NCI-H526 treated with DMSO at 0.1 percent for 48 hours (cell line): ENCODE measurements around the gene P2RY1.
"Not testable (repeated sequence)": the region's sequence is repeated elsewhere in the genome, so short reads cannot be mapped to it uniquely, and the experiment has no call there.

Experiments
- DNase-seq: peaks from one replicate; lab custom pipeline; 2025; lab: John Stamatoyannopoulos, UW

Gene P2RY1

DNA sequence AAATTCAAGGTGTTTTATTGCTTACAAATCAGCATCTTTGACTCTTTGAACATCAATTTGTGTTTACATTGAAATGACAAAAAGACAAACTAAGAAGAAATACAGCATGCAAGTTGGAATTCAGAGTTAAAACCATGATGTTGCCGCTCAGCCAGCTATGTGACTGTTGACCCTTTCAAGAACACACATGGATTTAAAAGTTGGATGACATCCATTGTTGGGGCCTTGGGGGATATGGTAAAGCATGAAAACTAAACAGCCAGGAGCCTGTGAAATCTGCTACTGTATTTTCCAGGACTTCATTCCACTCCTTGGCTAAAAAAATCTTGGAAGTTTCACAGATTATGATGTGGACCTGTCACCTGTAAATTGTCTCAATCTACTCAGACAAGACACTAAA lies 4.6 kb downstream of the P2RY1 start:
- no peak for DNase-seq

DNA sequence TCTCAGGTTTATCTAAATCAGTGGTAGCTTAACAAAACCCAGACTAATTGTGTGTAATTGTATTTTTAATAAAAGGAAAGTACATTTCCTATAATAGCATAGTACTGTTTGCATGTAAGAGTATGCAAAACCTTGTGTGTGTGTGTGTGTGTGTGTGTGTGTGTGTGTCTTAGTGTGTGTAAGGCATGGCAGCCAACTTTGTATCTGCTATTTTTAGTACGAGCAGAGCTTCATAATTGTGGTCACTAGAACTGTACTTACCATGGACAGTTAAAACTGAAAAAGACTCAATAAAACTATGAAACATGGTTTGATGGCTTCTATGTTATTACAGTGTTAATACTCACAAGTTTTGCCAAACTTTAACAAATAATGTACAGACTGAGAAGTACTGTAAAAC lies 6.2 kb downstream of the P2RY1 start:
- no peak for DNase-seq

DNA sequence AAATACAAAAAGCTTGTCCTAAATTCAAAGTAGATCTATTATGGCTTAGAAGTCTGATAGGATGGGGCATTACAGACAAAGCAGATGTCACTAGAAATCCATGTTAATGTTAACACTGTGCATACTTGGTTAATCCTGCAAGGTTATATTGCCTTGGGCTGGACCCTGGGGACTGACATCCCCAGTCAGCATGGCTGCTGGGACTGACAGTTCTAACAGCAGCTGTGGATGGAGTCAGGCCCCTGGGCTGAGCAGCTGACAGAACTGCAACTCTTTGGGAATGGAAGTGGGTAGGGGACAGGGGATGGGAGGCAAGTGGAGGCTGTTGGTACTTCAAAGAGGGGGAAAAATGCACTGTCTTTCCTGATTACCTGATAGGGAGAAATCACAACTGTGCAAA lies 7.5 kb downstream of the P2RY1 start:
- DNase-seq: no peak

DNA sequence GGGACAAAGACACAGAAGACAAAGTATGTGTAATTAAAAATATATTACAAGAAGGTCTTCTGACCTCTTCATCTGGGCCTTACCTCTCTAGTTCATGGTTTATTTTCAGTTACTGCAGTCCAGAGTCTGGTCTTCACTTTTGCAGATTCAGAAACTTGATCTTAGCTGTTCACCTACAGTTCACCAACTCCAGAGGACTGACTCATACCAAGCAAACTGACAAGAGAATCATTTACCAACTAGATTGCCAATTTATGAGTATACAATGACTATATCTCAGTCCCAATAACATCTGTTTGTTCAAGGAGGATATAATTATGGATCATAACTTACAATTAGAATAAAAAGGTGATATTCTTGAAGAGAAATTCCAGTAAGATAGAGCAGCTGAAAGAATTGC lies 9.0 kb downstream of the P2RY1 start:
- DNase-seq: no peak

DNA sequence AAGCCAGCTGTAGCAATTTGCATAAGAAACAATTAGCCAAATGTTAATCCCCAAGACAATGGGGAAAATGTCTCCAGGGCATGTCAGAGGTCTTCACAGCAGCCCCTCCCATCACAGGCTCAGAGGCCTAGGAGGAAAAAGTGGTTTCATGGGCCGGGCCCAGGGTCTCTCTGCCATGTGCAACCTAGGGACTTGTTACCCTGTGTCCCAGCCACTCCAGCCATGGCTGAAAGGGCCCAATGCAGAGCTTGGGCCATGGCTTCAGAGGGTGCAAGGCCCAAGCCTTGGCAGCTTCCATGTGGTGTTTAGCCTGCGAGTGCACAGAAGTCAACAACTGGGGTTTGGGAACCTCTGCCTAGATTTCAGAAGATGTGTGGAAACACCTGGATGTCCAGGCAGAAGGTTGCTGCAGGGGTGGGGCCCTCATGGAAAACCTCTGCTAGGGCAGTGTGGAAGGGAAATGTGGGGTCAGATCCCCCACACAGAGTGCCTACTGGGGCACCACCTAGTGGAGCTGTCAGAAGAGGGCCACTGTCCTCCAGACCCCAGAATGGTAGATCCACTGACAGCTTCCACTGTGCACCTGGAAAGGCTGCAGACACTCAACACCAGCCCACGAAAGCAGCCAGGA lies 11.8 kb downstream of the P2RY1 start:
- DNase-seq: not testable (repeated sequence)

DNA sequence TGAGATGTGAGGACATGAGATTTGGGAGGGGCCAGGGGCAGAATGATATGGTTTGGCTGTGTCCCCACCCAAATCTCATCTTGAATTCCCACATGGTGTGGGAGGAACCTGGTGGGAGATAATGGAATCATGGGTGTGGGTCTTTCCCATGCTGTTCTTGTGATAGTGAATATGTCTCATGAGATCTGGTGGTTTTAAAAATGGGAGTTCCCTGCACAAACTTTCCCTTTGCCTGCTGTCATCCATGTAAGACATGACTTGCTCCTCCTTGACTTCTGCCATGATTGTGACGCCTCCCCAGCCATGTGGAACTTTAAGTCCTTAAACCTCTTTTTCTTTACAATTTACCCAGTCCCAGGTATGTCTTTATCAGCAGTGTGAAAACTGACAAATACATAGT lies 12.7 kb downstream of the P2RY1 start:
- DNase-seq: not testable (repeated sequence)

DNA sequence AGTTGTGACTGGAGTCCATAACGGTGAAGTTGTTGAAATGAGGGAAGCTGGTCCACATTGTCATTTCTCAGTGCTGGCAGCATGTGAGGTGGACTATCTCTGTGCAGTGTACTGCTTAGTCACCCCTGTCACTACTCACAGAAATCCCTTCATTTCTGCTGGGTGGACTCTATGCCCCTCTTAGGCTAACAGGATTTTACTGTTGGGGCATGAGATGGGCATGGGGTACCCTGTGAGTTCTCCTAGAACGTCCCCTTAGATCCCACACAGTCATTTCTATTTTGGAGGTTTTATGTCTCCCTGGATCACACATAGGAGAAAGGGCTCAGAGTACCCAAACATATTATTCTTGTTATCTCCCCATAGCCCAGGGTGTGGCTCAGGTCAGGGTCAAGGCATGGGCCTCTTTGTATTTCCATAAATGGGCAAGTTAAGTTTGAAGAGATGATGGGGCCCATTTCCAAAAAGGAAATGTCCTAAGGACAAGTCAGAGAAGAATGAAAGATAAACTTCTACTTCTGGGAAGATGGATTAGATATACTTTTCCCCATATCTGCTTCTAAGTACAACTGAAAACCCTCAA lies 15.2 kb downstream of the P2RY1 start:
- DNase-seq: no peak

DNA sequence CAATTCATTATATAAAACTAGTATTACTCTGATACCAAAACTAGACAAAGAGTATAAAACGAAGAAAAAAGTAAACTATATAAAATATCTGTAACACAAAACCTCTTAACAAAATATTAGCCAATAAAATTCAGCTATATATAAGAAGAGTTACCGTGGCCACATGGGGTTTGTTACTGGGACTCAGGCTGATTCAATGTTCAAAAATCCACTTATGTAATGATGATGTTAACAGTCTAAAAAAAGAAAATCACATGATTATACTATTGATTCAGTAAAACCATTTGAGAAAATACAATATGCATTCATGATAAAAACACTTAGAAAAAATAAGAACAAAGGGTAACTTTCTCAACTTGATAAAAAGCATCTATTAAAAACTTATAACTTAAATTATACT lies 18.3 kb downstream of the P2RY1 start:
- no peak for DNase-seq

DNA sequence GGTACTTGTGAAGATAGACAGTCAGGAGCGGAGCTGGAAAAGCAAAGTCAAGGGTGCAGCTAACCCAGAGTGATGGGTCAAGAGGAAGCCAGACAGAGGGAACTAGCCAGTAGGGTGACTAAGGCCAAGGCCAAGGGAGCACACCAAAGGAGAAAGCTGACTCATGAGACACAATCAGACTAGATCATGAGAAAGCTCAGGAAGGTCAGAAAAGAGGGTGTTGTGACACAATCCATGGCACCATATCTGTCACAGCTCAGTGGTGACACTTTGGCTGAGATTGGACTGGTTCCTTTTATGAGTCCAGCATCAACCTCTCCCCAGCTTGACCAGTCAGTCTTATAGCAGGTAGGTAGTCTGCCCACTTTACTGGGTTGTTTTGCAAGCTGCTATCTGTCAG lies 22.2 kb downstream of the P2RY1 start:
- no peak for DNase-seq

DNA sequence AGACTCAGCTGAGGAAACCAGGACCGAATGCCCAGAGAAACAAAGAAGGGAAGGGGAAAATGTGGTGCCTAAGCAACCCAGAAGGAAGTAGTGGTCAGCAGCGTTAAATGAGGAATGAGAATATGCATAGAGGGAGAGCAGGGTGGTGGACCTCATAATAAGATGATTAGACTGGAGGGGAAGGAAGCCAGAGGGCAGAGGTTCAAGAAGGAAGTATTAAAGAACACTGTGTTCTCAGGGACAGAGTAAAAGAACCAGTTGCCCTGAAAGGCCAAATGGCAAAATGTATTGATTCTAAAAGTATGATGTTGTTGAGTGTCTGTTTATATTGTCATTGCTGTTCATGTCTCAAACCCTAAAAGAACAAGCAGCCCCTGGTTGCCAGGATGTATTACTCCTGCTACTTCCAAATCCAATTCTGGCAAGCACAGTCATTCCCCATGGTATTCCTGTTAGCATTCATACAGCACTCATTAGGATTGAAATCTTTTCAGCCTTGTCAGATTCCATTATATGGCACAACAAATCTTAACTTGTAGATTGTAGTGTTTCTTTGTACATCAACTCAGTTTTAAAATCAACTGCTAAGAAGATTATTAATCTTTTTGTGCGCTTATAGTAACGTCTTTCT lies 23.4 kb downstream of the P2RY1 start:
- no peak for DNase-seq

DNA sequence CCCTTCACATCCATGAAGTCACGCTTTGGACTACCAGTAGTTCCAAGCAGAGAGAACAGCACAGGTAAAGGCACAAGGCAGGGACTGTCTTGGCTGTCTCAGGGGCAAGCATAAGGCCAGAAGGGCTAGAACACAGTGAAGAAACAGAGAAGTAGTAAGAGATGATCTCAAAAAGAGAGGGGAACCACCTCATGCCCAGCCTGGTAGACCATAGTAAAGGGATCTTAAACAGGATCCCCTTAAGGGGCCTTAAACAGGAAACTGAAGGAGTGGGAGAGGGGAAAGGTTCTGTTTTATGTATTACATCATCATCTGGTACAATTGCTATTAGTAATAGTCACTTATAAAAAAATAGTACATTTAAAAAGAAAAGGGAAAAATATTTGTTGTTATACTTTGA lies 25.8 kb downstream of the P2RY1 start:
- no peak for DNase-seq

DNA sequence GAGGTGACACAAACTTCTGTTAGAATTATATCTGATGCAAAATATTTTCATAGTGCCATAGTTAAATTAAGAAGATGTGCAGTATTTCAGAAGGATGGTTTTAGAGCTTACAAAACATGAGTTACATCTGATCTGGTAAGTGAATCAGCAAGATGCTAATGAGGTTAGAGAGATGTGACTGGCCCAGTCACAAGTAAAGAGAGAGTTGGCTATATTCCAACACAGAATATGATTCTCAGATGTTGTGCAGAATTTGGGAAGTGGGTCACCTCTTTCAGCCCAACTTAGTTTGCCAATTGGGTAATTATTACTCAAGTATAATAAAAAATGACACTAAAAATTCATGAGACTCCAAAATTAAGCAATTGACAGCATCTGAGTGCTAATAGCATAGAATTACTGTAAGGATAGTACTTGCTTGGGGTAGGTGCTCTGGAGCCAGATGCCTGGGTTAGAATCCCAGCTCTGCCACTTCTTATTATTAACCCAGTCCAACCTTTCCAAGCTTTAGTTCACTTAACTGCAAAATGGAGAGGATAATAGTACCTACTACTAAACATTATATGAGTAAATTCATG lies 30.8 kb downstream of the P2RY1 start:
- DNase-seq: no peak

DNA sequence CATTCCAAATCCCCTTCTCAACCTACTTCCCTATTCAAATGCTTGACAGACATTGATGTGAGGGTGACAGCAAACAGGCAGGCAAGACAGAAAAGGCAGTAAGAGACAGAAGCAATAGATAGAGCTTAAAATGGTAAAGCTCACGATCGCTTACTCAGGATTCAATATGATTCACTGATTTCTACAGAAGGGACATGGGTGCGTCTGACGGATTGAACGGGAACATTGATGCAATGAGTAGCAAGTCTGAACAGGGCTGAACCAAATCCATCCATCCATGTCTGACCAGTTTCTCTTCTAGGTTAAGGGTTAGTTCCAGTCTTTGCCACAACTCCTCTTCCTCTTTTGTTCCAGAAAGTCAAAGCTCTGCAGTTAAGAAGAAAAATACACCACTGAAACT lies 35.1 kb downstream of the P2RY1 start:
- DNase-seq: no peak

DNA sequence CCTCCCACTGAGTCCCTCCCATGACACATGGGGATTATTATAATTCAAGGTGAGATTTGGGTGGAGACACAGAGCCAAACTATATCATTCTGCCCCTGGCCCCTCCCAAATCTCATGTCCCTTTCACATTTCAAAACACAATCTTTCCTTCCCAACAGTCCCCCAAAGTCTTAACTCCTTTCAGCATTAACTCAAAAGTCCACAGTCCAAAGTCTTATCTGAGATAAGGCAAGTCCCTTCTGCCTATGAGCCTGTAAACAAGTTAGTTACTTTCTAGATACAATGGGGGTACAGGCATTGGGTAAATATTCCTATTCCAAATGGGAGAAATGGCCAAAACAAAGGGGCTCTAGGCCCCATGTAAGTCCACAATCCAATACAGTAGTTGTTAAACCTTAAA lies 38.4 kb downstream of the P2RY1 start:
- DNase-seq: not testable (repeated sequence)

DNA sequence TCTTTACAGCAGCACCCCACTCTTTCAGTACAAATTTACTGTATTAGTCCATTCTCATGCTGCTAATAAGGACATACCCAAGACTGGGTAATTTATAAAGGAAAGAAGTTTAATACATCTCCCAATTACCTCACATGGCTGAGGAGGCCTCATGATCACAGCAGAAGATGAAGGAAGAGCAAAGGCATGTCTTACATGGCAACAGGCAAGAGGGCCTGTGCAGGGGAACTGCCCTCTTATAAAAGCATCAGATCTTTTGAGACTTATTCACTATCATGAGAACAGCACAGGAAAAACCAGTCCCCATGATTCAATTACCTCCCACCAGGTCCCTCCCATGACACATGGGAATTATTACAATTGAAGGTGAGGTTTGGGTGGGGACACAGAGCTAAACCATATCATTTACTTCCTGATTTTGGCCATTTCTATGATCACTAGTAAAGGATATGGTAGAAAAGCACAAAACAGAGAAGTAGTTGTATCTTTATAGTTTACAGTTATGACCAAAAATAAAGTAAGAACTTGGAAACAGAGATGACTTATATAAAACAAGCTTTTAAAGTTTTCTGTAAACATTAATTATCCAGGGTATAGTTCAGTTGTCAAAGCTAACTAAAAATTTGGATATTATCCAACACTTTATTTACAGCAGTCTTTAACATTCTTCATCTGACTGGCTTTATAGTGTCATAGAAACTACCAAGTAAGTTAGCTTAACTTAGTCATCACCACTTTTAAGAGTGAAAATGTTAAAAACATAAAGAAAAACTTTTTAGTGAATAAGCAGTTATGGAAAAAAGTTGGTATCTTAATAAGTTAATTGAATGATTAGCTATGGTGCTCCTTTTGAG lies 40.2 kb downstream of the P2RY1 start:
- no peak for DNase-seq

DNA sequence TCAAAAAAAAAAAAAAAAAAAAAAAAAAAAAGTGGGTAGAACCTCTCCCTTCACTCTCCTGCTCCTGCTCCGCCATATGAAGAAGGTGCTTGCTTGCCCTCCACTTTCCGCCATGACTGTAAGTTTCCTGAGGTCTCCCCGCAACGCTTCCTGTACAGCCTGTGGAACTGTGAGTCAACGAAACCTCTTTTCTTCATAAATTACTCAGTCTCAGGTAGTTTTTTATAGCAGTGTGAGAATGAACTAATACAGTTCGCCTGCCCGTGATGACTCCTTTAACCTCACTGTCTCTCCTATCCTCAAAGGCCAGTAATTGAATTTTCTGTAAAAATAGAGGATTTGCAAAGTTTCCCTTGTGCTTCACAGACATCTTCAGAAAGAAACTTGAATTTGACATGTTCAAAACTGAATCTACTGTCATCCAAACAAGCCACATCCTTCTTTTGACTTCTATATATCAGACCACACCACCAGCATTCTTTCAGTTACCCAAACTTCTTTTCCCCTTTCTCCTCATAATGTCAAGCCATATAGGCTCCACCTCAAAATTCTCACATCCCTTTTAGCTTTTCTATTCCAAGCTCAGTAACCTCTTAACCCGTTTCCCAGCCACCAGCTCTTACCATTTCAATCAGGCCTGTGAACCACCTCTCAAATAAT lies 44.3 kb downstream of the P2RY1 start:
- DNase-seq: no peak

DNA sequence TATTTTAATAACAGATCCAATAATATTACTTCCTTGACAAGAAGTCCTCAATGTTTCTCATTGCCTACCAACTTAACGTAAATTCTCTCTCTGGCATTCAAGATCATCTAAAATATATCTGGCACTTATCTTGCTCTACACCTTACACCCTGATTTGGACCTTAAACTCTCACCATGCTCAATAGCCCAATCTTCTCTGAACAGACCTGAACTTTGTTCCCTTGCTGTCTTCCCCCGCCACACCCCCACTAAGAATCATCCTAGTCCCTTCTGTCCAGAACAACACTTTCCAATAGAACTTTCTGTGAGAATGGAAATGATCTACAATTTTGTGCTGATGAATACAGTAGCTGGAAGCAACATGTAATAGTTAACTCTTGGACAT lies 44.9 kb downstream of the P2RY1 start:
- no peak for DNase-seq

DNA sequence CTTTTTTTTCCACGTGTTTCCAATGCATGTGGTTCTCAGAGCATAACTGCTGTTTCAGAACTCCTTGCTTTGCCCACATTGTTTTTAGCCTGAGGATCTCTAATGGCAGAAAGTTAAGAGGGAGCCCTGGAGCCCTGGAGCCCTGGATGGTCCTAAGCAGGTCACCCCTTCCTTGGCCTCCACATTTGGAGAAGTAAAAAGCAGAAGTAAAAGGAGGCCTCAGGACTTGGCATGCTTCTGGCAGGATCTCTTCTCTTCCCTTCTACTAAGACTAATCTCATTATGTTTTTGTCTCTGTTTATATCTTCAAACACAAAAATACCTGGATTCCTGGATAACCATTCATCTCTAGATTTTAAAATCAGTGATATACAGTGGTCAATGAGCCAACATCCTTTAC lies 50.1 kb downstream of the P2RY1 start:
- no peak for DNase-seq
